ENCODE results near the gene MS4A18.

DNA sequence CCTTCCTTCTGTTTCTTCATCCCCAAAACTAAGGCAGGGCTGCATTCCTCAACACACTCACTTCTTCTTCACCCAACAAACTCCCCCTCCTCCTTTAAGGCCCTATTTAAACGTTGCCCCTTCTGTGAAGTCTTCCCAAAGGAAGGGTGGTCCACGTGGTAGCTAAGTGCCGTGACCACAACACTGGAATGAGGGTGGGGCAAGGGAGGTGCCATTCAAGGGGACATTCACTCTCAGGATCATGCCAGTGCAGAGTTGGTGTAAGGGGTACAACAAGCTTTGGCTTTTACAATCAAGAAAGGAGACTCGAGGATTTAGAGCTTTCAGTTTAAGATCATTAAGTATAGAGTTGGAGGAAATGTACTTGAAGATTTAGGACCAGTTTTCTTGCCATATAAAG is 52.6 kb downstream of the MS4A18 start:
- TF ChIP-seq, protein P1, sequence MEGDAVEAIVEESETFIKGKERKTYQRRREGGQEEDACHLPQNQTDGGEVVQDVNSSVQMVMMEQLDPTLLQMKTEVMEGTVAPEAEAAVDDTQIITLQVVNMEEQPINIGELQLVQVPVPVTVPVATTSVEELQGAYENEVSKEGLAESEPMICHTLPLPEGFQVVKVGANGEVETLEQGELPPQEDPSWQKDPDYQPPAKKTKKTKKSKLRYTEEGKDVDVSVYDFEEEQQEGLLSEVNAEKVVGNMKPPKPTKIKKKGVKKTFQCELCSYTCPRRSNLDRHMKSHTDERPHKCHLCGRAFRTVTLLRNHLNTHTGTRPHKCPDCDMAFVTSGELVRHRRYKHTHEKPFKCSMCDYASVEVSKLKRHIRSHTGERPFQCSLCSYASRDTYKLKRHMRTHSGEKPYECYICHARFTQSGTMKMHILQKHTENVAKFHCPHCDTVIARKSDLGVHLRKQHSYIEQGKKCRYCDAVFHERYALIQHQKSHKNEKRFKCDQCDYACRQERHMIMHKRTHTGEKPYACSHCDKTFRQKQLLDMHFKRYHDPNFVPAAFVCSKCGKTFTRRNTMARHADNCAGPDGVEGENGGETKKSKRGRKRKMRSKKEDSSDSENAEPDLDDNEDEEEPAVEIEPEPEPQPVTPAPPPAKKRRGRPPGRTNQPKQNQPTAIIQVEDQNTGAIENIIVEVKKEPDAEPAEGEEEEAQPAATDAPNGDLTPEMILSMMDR (IDR thresholded peaks at IDR 0.05; ENCODE audit: borderline replicate concordance, extremely low read depth, low read length, poor library complexity, severe bottlenecking), result no peak
- TF ChIP-seq EZH2 (IDR thresholded peaks at IDR 0.05; ENCODE audit: borderline replicate concordance, low read depth, low read length, severe bottlenecking), result no peak
